Lower leg skin (tissue), 3 donors: ENCODE data around the gene DNAJB12.

ENCODE experiments used
- CTCF ChIP-seq, 3 donors: fragments of 450-650 bp; IDR thresholded peaks; one replicate each; pipeline ENCODE4 v1.5.1; 2016; ENCODE audit warnings: antibody characterized with exemption in 3 of 3, mild to moderate bottlenecking in 3 of 3, moderate library complexity in 2 of 3
- POLR2A ChIP-seq, 2 donors: fragments of 450-650 bp; IDR thresholded peaks; one replicate each; pipeline ENCODE4 v1.6.1; 2016 to 2017; ENCODE audit warnings: antibody characterized with exemption in 2 of 2, mild to moderate bottlenecking in 1 of 2, moderate library complexity in 1 of 2

- TF ChIP-seq CTCF (IDR thresholded peaks at IDR 0.05): no peak
- TF ChIP-seq POLR2A (IDR thresholded peaks at IDR 0.05): no peak
Measured at GRCh38 chr10:72385724-72386123, 31.0 kb upstream of the DNAJB12 start.
